ENCODE measurements around the gene USP2.

DNA sequence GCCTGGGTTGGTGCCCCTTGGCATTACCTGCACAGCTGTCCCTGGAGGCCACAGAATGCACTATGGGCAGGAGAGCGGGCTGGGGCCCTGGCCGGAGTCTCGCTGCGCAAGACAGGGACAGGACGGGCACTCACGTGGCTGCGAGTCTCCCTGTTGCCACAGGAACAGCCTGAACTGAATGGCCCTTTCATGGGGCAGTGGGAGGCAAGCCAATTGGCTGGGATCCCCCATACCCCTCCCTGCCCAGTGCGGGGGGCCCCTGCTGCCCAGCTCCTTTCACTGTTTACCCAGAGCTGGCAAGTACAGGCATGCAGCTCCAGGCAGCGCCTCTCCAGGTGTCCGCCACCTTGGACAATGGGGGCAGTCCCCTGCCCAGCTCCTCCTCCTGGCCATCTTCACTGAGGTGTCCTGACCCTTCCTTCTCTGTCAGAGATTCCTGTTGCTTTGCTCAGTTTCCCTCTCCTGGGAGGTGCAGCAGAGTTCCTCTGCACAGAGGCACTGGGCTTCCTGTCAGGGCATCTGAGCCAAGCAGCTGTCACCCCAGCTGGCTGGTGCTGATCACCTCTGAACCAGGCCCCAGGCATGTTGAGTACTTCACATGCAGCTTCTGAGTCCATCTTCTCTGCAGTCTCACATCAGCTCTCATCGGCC is 5.2 kb downstream of the USP2 start:
- TF ChIP-seq, protein P1, sequence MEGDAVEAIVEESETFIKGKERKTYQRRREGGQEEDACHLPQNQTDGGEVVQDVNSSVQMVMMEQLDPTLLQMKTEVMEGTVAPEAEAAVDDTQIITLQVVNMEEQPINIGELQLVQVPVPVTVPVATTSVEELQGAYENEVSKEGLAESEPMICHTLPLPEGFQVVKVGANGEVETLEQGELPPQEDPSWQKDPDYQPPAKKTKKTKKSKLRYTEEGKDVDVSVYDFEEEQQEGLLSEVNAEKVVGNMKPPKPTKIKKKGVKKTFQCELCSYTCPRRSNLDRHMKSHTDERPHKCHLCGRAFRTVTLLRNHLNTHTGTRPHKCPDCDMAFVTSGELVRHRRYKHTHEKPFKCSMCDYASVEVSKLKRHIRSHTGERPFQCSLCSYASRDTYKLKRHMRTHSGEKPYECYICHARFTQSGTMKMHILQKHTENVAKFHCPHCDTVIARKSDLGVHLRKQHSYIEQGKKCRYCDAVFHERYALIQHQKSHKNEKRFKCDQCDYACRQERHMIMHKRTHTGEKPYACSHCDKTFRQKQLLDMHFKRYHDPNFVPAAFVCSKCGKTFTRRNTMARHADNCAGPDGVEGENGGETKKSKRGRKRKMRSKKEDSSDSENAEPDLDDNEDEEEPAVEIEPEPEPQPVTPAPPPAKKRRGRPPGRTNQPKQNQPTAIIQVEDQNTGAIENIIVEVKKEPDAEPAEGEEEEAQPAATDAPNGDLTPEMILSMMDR (IDR thresholded peaks at IDR 0.05), result no peak
- no peak for TF ChIP-seq POLR2A (IDR thresholded peaks at IDR 0.05)
